Suprapubic skin (tissue), 4 donors: ENCODE data around the gene DERL3.

Experiments
- EP300 ChIP-seq: sonication (generic); formaldehyde crosslinking; IDR thresholded peaks from one replicate; pipeline ENCODE4 v1.6.1; 2017; ENCODE audit warnings: antibody characterized with exemption
- POLR2A ChIP-seq, 2 donors: fragments of 450-650 bp; IDR thresholded peaks; one replicate each; pipeline ENCODE4 v1.6.1; 2017; ENCODE audit warnings: antibody characterized with exemption in 2 of 2, mild to moderate bottlenecking in 2 of 2, moderate library complexity in 2 of 2
- POLR2AphosphoS5 ChIP-seq, 3 donors: sonication (generic); formaldehyde crosslinking; IDR thresholded peaks; one replicate each; pipeline ENCODE4 v1.6.1; 2017; ENCODE audit warnings: antibody characterized with exemption in 3 of 3
- TF ChIP-seq, protein P1 (sequence below), 2 donors: fragments of 200-600 bp in 1 of 2; fragments of 450-650 bp in 1 of 2; sonication (generic) in 1 of 2; IDR thresholded peaks; one replicate each; pipeline ENCODE4 v1.5.1; 2016 to 2019; ENCODE audit warnings: antibody characterized with exemption in 2 of 2, mild to moderate bottlenecking in 1 of 2, moderate library complexity in 1 of 2

DNA sequence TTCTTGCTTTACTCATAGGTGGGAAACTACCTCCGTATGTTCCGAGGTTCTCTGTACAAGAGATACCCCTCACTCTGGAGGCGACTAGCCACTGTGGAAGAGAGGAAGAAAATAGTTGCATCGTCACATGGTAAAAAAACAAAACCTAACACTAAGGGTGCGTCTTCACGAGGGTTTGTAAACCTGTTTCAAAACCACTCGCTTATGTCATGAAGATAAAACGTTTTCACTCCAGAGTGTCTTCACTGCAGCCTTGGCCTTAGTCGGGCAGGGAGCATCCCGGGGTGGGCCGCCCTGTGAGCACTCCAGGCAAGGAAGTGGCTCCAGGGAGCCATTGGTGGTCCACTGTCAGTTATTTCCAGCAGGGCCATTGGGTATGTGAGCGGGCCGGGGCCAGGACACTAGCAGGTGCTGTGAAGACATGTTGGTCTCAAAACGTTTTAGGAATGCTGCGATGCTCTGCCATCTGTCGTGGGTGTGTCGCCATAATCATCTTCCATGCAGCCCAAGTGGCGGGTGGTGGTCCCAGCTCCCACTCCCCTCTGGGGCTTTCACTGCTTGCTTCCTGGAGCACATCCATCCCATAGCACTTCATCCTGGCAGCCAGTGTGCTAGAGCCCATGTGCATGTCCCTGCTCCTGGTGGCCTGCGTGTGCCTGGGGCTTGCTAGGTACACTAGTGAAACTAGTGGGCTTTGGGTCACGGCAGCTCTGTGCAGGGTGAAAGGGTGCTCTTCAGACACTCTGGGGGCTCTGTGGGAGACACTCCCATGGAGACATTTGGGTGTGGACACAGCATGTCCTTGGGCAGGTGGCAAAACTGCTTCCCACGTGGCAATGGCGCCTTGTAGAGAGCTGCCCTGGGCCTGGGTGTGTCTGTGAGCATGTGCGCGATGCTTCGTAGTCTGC, 46.8 kb downstream of the DERL3 start:
- TF ChIP-seq, protein P1, sequence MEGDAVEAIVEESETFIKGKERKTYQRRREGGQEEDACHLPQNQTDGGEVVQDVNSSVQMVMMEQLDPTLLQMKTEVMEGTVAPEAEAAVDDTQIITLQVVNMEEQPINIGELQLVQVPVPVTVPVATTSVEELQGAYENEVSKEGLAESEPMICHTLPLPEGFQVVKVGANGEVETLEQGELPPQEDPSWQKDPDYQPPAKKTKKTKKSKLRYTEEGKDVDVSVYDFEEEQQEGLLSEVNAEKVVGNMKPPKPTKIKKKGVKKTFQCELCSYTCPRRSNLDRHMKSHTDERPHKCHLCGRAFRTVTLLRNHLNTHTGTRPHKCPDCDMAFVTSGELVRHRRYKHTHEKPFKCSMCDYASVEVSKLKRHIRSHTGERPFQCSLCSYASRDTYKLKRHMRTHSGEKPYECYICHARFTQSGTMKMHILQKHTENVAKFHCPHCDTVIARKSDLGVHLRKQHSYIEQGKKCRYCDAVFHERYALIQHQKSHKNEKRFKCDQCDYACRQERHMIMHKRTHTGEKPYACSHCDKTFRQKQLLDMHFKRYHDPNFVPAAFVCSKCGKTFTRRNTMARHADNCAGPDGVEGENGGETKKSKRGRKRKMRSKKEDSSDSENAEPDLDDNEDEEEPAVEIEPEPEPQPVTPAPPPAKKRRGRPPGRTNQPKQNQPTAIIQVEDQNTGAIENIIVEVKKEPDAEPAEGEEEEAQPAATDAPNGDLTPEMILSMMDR (IDR thresholded peaks at IDR 0.05), result no peak
- TF ChIP-seq POLR2A (IDR thresholded peaks at IDR 0.05) (no peak), POLR2AphosphoS5 (IDR thresholded peaks at IDR 0.05) (no peak), EP300 (no peak)
